H1 (cell line): ENCODE results near the gene COL28A1. TPM values are rescaled to one million over a fixed set of nuclear protein-coding genes. Genes with fewer than 3 reads are reported as not detected.

ENCODE experiments used
- CTCF ChIA-PET: fragments of 300-600 bp; sonication (Branson Sonifier 250); formaldehyde crosslinking; loops from one replicate; lab custom pipeline; 2021; ENCODE audit not compliant: partially characterized antibody; lab: Charles Lee
- POLR2A ChIA-PET: fragments of 300-600 bp; sonication (Branson Sonifier 250); formaldehyde crosslinking; loops from one replicate; lab custom pipeline; 2021; ENCODE audit warnings: inconsistent platforms; ENCODE audit not compliant: partially characterized antibody; lab: Charles Lee
- DNase-seq, 2 experiments: peaks; one replicate each; pipeline versions ENCODE4 v3.0.0 to v3.0.0-alpha.2; 2010 to 2022; ENCODE audit warnings: low spot score in 2 of 2, low read depth in 1 of 2, mixed read lengths in 1 of 2
- FAIRE-seq: peaks from 2 replicates; lab custom pipeline; 2011; peaks lifted over from hg19 to GRCh38; lab: Jason Lieb, UNC
- H2AFZ ChIP-seq: 2 replicates; pipeline ENCODE4 v1.8.1; 2012; ENCODE audit warnings: low read length, inconsistent platforms
- H2AK5ac ChIP-seq: 2 replicates; pipeline ENCODE4 v1.6.1; 2013; ENCODE audit warnings: low read depth, low read length
- H2BK120ac ChIP-seq: replicated peaks from 2 replicates; pipeline ENCODE3; 2013; ENCODE audit warnings: low read depth, low read length, inconsistent platforms
- H2BK12ac ChIP-seq: 2 replicates; pipeline ENCODE4 v1.6.1; 2013; ENCODE audit warnings: low read depth, low read length
- H2BK15ac ChIP-seq: 2 replicates; pipeline ENCODE4 v1.6.1; 2013; ENCODE audit warnings: low read length
- H2BK20ac ChIP-seq: 2 replicates; pipeline ENCODE4 v1.6.1; 2013; ENCODE audit warnings: low read length
- H2BK5ac ChIP-seq: 2 replicates; pipeline ENCODE4 v1.6.1; 2013; ENCODE audit warnings: low read depth, low read length
- H3K14ac ChIP-seq: 2 replicates; pipeline ENCODE4 v1.6.1; 2013; ENCODE audit warnings: inconsistent platforms; ENCODE audit not compliant: insufficient read length
- H3K18ac ChIP-seq: 2 replicates; pipeline ENCODE4 v1.6.1; 2013; ENCODE audit warnings: low read length; ENCODE audit errors: extremely low read depth
- H3K23ac ChIP-seq: 2 replicates; pipeline ENCODE4 v1.6.1; 2013; ENCODE audit warnings: inconsistent platforms; ENCODE audit not compliant: insufficient read length
- H3K23me2 ChIP-seq: 2 replicates; pipeline ENCODE4 v1.6.1; 2013; ENCODE audit warnings: low read depth, low read length
- H3K27ac ChIP-seq: 2 replicates; pipeline ENCODE4 v1.6.1; 2011; ENCODE audit warnings: low read depth, low read length, inconsistent platforms
- H3K27me3 ChIP-seq, 4 experiments: replicated peaks in 1 of 4; 1 replicate in 1 of 4; 2 replicates in 3 of 4; pipeline versions ENCODE4 v1.6.1 to v1.8.1; 2011 to 2013; ENCODE audit warnings: low read length in 3 of 4, mild to moderate bottlenecking in 3 of 4, inconsistent platforms in 2 of 4, mixed read lengths in 2 of 4, moderate library complexity in 1 of 4; ENCODE audit not compliant: control insufficient read depth in 3 of 4, insufficient read depth in 3 of 4; ENCODE audit errors: extremely low read depth in 1 of 4
- H3K36me3 ChIP-seq, 4 experiments: 2 replicates each; pipeline versions ENCODE4 v1.6.1 to v1.8.1; 2011 to 2013; ENCODE audit warnings: mild to moderate bottlenecking in 4 of 4, low read length in 3 of 4, moderate library complexity in 2 of 4, control low read depth in 1 of 4, inconsistent platforms in 1 of 4; ENCODE audit not compliant: insufficient read depth in 4 of 4, control insufficient read depth in 2 of 4
- H3K4ac ChIP-seq: replicated peaks from 2 replicates; pipeline ENCODE3; 2013; ENCODE audit warnings: low read length, low read depth, mixed read lengths, inconsistent platforms; ENCODE audit not compliant: insufficient read length
- H3K4me1 ChIP-seq, 4 experiments: replicated peaks in 1 of 4; 1 replicate in 1 of 4; 2 replicates in 3 of 4; pipeline versions ENCODE4 v1.6.1 to v1.8.1; 2011 to 2013; ENCODE audit warnings: low read length in 3 of 4, inconsistent platforms in 2 of 4, mixed read lengths in 1 of 4; ENCODE audit not compliant: insufficient read depth in 4 of 4, control insufficient read depth in 3 of 4
- H3K4me2 ChIP-seq, 2 experiments: 2 replicates each; pipeline versions ENCODE4 v1.6.1 to v1.8.1; 2011 to 2013; ENCODE audit warnings: low read depth in 2 of 2, low read length in 2 of 2, control low read depth in 1 of 2, inconsistent platforms in 1 of 2, mild to moderate bottlenecking in 1 of 2; ENCODE audit not compliant: insufficient read depth in 1 of 2
- H3K4me3 ChIP-seq, 4 experiments: fragments of 200-600, 300-600 bp in 1 of 4; sonication (generic), shearing (Covaris generic), sonication (Bioruptor Twin) in 1 of 4; 2 replicates each; pipeline versions ENCODE4 v1.5.1 to v1.8.1; 2011 to 2016; ENCODE audit warnings: low read length in 4 of 4, low read depth in 3 of 4, control low read depth in 2 of 4, inconsistent platforms in 2 of 4, mild to moderate bottlenecking in 2 of 4, mixed read lengths in 1 of 4, moderate library complexity in 1 of 4; ENCODE audit not compliant: insufficient read depth in 2 of 4; ENCODE audit errors: extremely low read depth in 1 of 4
- H3K56ac ChIP-seq: replicated peaks from 2 replicates; pipeline ENCODE3; 2013; ENCODE audit warnings: low read depth, mild to moderate bottlenecking, mixed read lengths, low read length, inconsistent platforms; ENCODE audit not compliant: insufficient read length
- H3K79me1 ChIP-seq: 2 replicates; pipeline ENCODE4 v1.6.1; 2013; ENCODE audit warnings: low read depth, low read length, control low read depth
- H3K79me2 ChIP-seq, 2 experiments: 2 replicates each; pipeline versions ENCODE4 v1.6.1 to v1.8.1; 2012 to 2013; ENCODE audit warnings: low read length in 2 of 2, mild to moderate bottlenecking in 2 of 2, inconsistent platforms in 1 of 2; ENCODE audit not compliant: insufficient read depth in 2 of 2, control insufficient read depth in 1 of 2
- H3K9ac ChIP-seq, 4 experiments: replicated peaks in 1 of 4; 1 replicate in 1 of 4; 2 replicates in 3 of 4; pipeline versions ENCODE4 v1.6.1 to v1.8.1; 2011 to 2013; ENCODE audit warnings: low read depth in 3 of 4, low read length in 3 of 4, control low read depth in 2 of 4, mild to moderate bottlenecking in 2 of 4, moderate library complexity in 2 of 4, inconsistent platforms in 1 of 4; ENCODE audit errors: extremely low read depth in 1 of 4
- H3K9me3 ChIP-seq, 2 experiments: 2 replicates each; pipeline versions ENCODE4 v1.6.1 to v1.8.1; 2012 to 2013; ENCODE audit warnings: mild to moderate bottlenecking in 2 of 2, moderate library complexity in 2 of 2, control low read depth in 1 of 2, inconsistent platforms in 1 of 2, low read depth in 1 of 2, low read length in 1 of 2, mixed read lengths in 1 of 2; ENCODE audit not compliant: insufficient read depth in 2 of 2
- H4K20me1 ChIP-seq, 2 experiments: replicated peaks in 1 of 2; 2 replicates each; pipeline versions ENCODE3 to v1.8.1; 2011 to 2013; ENCODE audit warnings: inconsistent platforms in 2 of 2, low read length in 2 of 2, mild to moderate bottlenecking in 1 of 2; ENCODE audit not compliant: insufficient read depth in 2 of 2, control insufficient read depth in 1 of 2
- H4K5ac ChIP-seq: 2 replicates; pipeline ENCODE4 v1.6.1; 2013; ENCODE audit warnings: low read length, low read depth, mixed read lengths, inconsistent platforms; ENCODE audit not compliant: insufficient read length
- H4K8ac ChIP-seq: 2 replicates; pipeline ENCODE4 v1.8.0; 2013; ENCODE audit warnings: mild to moderate bottlenecking, moderate library complexity, low read length, inconsistent platforms; ENCODE audit not compliant: insufficient read depth; ENCODE audit errors: extremely low read depth
- H4K91ac ChIP-seq: replicated peaks from 2 replicates; pipeline ENCODE3; 2013; ENCODE audit warnings: low read length, mixed read lengths, inconsistent platforms; ENCODE audit not compliant: insufficient read length
- BCL11A ChIP-seq, 2 experiments: IDR thresholded peaks; one replicate each; pipeline ENCODE4 v1.6.1; 2011; ENCODE audit warnings: low read depth in 2 of 2, low read length in 2 of 2, mild to moderate bottlenecking in 2 of 2
- CBX8 ChIP-seq: fragments of 300-800, 300-1000 bp; sonication (generic); IDR thresholded peaks from 2 replicates; pipeline ENCODE4 v1.7.1; 2016; ENCODE audit warnings: low read depth, low read length, borderline replicate concordance
- CREB1 ChIP-seq: IDR thresholded peaks from 2 replicates; pipeline ENCODE4 v1.6.1; 2012; ENCODE audit warnings: inconsistent platforms
- KDM5A ChIP-seq: fragments of 200-600 bp; IDR thresholded peaks from 2 replicates; pipeline ENCODE4 v1.7.1; 2012; ENCODE audit warnings: mild to moderate bottlenecking, low read length, inconsistent platforms, mixed read lengths
- SIRT6 ChIP-seq: IDR thresholded peaks from one replicate; pipeline ENCODE4 v1.7.1; 2012; ENCODE audit warnings: low read length, inconsistent platforms
- SIX5 ChIP-seq: IDR thresholded peaks from 2 replicates; pipeline ENCODE4 v1.6.1; 2011; ENCODE audit warnings: mild to moderate bottlenecking, low read depth, low read length
- SRF ChIP-seq: IDR thresholded peaks from 2 replicates; pipeline ENCODE4 v1.6.1; 2011; ENCODE audit warnings: mild to moderate bottlenecking, low read depth, low read length, moderate library complexity
- YY1 ChIP-seq: IDR thresholded peaks from 2 replicates; pipeline ENCODE4 v1.6.1; 2011; ENCODE audit warnings: low read depth, mild to moderate bottlenecking, low read length
- WGBS, 2 experiments: shearing (Covaris generic) in 1 of 2; methylation state at CpG; one replicate each; pipeline versions ENCODE4 v1.1.6 to v1.1.7; 2013 to 2015; ENCODE audit warnings: low lambda C conversion rate in 2 of 2, mixed read lengths in 2 of 2, inconsistent platforms in 1 of 2, low coverage in 1 of 2, missing lambda C conversion rate in 1 of 2; ENCODE audit not compliant: insufficient replicate concordance in 2 of 2, insufficient coverage in 1 of 2, insufficient read length in 1 of 2; ENCODE audit errors: extremely low coverage in 1 of 2, missing lambda C conversion rate in 1 of 2; 5-methylcytosine and 5-hydroxymethylcytosine counted together
- polyA plus RNA-seq, 7 experiments: library from polyadenylated mRNA; depleted of rRNA in 3 of 7; stranded (reverse) in 5 of 7; unstranded in 2 of 7; fragments of >200 nt in 5 of 7; fragments of 200-250 nt in 2 of 7; gene quantifications; 1 replicate in 5 of 7; 2 replicates in 1 of 7; 4 replicates in 1 of 7; pipeline versions ENCODE4 v1.2.1 to v1.2.3, GENCODE V29; 2011 to 2013; ENCODE audit warnings: missing spikeins in 2 of 7, mixed read lengths in 2 of 7
- total RNA-seq: library from RNA; stranded (reverse); fragmentation: NEBNext Ultra II Directional; extraction: Animal tissue kit (Norgen Biotek cat#: 25700); gene quantifications from 2 replicates; pipeline ENCODE4 v1.2.1, GENCODE V29; 2021
- TF ChIP-seq, protein P1 (sequence below): IDR thresholded peaks from 2 replicates; pipeline ENCODE4 v1.6.1; 2012; ENCODE audit warnings: inconsistent platforms

Gene COL28A1
- total and polyA plus RNA-seq, 2 of the 8 experiments (the other 6 are each of a cell fraction or from before 2014, with no cell fraction given): 0.22 to 0.38 TPM

DNA sequence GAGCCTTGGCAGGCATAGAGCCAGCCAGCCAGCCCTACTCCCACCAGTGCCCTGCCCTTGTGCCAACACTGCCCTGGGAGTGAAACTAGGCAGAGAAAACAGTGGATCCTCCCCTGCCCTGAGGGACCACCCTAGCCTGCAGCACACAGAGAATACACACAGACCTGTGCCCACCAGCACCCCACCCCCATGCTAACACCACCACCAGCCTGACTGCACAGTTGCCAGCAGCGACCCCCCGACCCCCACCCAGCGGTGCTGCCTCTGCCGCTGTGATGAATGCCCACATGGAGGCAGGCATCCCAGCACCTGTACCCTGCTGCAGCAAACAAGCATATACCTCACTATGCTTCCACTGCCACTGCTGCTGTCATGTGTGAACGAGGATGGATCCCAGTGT, 21.6 kb upstream of the COL28A1 start:
- Histone ChIP-seq H3K9ac (no peak overlapping the region), H4K20me1 (no peaks in the 10 kb centered on the region), H3K27me3 (no peaks in the 10 kb centered on the region), H3K4me1 (no peaks in the 10 kb centered on the region), H3K79me2 (no peaks in the 10 kb centered on the region), H3K18ac (no peak overlapping the region), H3K4ac (no peak overlapping the region), H3K36me3 (no peaks in the 10 kb centered on the region), H3K79me1 (no peaks in the 10 kb centered on the region), H4K5ac (no peak overlapping the region), H3K4me2 (no peak overlapping the region), H3K56ac (no peak overlapping the region), H4K91ac (no peak overlapping the region), H2BK12ac (no peak overlapping the region), H3K27ac (no peak overlapping the region), H3K23ac (no peak overlapping the region), H3K9me3 (no peaks in the 10 kb centered on the region), H3K23me2 (no peaks in the 10 kb centered on the region; the same call in 1 of the 2 replicates), H2BK15ac (no peak overlapping the region), H2AFZ (no peak overlapping the region), H3K14ac (no peak overlapping the region), H2BK120ac (no peak overlapping the region), H4K8ac (no peak overlapping the region), H2BK20ac (no peak overlapping the region), H2BK5ac (no peak overlapping the region), H2AK5ac (no peak overlapping the region), H3K4me3 (no peak overlapping the region)
- ChIA-PET CTCF (interaction anchor here (0.6 kb wide), 1 partner anchor 203 kb away, joined by 3 read pairs; no protein-coding TSS in a partner anchor), POLR2A (no interaction called here)
- FAIRE-seq (no peak), DNase-seq (no peak)
- WGBS, 2 experiments: 97% methylated on average over 5 of the region's 5 CpGs; no CpG with 5 or more reads in 1 of the 2 experiments
- TF ChIP-seq YY1 (no peak), KDM5A (no peak), CBX8 (no peak), CREB1 (no peak), SIX5 (no peak), SIRT6 (no peak), BCL11A (IDR thresholded peaks at IDR 0.05; ENCODE audit: low read depth in 2 of 2, low read length in 2 of 2) (no peak), SRF (no peak)
- TF ChIP-seq, protein P1, sequence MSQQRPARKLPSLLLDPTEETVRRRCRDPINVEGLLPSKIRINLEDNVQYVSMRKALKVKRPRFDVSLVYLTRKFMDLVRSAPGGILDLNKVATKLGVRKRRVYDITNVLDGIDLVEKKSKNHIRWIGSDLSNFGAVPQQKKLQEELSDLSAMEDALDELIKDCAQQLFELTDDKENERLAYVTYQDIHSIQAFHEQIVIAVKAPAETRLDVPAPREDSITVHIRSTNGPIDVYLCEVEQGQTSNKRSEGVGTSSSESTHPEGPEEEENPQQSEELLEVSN: no peak
